GM12875 (cell line): ENCODE measurements around the gene CARD9.

Source experiments
- H3K4me3 ChIP-seq: one replicate; pipeline ENCODE4 v1.5.1; 2011; ENCODE audit warnings: low read depth, low read length, control low read depth
- TF ChIP-seq, protein P1 (sequence below): IDR thresholded peaks from 2 replicates; pipeline ENCODE4 v1.5.1; 2011; ENCODE audit warnings: low read depth, mild to moderate bottlenecking, control low read depth, inconsistent platforms, low read length, moderate library complexity, borderline replicate concordance; ENCODE audit not compliant: insufficient read depth

CARD9 gene

DNA sequence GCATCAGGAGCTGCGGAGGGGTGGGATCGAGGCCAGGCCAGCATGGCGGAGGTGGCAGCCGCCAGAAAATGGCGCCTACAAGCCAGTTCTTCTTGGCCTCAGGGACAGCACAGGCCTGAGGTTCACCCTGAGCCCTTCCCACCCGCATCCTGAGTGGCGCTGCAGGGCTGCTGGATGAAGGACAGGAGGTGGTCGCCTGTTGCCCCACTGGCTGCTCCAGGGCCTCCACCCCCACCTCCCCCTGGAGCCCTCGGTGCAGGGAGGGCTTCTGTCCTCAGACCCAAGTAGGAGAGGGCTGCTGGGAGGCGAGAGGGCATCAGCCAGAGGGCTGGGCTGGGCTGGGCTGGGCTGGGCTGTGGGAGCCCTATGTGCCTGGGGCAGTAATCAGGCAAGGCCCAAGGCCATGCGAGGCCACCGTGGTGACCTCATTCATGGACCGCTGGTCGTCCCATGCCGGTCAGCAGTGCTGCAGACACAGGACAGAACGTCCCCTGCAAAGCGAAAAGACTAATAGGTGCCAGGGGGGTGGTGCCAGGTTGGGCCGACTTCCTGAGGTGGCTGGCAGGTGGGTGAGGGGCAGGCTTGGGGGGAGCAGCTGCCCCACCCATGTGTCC, 32.3 kb downstream of the CARD9 start:
- H3K4me3 ChIP-seq: no peak overlapping the region
- TF ChIP-seq, protein P1, sequence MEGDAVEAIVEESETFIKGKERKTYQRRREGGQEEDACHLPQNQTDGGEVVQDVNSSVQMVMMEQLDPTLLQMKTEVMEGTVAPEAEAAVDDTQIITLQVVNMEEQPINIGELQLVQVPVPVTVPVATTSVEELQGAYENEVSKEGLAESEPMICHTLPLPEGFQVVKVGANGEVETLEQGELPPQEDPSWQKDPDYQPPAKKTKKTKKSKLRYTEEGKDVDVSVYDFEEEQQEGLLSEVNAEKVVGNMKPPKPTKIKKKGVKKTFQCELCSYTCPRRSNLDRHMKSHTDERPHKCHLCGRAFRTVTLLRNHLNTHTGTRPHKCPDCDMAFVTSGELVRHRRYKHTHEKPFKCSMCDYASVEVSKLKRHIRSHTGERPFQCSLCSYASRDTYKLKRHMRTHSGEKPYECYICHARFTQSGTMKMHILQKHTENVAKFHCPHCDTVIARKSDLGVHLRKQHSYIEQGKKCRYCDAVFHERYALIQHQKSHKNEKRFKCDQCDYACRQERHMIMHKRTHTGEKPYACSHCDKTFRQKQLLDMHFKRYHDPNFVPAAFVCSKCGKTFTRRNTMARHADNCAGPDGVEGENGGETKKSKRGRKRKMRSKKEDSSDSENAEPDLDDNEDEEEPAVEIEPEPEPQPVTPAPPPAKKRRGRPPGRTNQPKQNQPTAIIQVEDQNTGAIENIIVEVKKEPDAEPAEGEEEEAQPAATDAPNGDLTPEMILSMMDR: no peak

DNA sequence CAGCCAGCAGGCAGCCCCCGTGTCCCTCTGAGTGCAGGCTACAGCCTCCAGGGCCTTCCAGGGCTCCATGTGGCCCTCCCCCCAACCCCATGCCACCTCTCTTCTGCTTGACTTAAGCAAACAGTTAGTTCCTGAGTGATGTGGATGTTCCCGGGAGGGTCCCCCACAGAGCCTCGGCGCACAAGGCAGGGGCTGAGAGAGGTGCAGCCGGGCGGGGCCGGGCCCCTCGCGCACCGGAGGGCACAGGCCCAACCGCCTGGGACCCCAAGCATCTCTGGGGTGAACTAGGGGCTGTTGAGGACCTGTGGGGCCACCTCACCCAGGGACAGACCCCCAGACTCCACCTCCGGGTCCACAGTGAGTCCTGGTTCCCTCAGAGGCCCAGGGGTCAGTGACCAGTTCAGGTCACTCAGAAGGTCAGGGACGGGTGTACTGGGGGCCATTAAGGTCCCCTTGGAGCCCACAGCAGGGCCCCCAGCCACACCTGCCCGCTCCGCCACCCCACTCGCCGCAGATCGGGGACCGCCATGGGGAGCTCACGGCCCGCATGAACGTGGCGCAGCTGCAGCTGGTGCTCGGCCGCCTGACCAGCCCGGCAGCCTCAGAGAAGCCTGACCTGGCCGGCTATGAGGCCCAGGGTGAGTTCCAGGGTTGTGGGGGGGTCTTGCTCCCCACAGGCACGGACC, 33.0 kb downstream of the CARD9 start:
- TF ChIP-seq, protein P1: no peak

DNA sequence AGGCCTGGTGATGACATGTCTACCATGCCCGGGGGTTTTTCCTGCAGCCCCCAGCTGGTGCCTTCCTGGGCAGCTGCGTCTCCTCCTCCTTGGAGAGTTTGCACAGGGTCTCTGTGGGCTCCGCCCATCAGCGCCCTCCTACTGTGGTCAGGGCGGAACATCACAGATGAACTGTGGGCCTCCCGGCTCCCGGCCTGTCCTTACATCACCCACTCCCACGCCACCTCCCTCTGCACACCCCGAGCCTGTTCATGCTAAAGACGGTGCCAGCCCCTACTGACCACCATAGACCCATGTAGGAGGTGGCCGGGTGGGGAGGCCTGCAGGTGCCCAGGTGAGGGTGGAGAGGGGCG, 33.5 kb downstream of the CARD9 start:
- no peak overlapping the region for H3K4me3 ChIP-seq
- TF ChIP-seq, protein P1: no peak

More for the DNA sequence above, 33.0 kb downstream of the CARD9 start:
- H3K4me3 ChIP-seq: no peak overlapping the region

DNA sequence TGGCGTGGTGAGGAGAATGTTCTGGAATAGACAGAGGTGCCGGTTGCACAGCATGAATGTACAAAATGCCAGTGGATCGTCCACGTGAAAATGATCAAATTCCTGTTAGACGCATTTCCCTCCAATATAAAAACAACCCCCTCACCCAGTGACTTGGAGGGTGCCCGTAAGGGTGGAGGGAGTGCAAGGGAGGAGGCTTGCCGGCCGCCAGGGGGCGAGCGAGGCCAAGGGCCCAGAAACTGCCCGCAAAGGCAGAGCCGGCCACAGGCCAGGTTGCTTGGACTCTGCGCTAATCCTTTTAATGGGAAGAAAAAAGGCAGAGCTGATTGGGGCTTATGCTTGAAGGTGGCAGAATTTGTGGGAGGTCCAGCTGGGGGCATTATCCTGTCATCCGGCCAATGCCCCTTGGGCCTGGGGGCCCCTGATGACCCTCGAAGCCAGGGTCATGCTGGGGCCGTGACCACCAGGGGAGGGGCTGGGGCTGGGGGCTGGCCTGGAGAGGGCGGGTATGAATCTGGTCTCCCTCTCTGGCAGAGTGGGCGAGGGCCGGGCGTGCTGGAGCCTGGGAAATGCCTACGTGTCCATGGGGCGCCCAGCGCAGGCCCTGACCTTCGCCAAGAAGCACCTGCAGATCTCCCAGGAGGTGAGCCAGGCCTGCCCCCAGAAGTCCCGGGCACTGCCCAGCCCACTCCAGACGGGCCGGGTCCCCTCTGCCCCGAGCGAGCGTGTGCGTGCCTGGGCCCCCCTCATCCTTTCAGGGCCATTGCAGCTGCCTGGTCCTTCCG, 34.1 kb downstream of the CARD9 start:
- no peak overlapping the region for H3K4me3 ChIP-seq
- TF ChIP-seq, protein P1: peak; percentile 97

DNA sequence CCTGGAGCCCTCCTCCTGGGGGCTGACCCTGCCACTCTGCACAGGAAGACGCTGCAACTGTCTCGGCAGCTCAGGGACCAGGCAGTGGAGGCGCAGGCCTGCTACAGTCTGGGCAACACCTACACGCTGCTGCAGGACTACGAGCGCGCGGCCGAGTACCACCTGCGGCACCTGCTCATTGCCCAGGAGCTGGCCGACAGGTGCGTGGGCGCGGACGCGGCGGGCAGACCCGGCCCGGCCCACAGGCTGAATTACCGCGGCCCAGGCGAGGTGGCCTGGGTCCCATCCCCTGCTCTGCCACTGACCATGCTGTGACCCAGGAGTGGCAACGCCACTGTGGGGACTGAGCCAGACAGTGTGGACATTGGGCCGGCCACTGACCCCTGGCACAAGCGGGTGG, 35.0 kb downstream of the CARD9 start:
- H3K4me3 ChIP-seq: no peak overlapping the region
- TF ChIP-seq, protein P1: no peak

DNA sequence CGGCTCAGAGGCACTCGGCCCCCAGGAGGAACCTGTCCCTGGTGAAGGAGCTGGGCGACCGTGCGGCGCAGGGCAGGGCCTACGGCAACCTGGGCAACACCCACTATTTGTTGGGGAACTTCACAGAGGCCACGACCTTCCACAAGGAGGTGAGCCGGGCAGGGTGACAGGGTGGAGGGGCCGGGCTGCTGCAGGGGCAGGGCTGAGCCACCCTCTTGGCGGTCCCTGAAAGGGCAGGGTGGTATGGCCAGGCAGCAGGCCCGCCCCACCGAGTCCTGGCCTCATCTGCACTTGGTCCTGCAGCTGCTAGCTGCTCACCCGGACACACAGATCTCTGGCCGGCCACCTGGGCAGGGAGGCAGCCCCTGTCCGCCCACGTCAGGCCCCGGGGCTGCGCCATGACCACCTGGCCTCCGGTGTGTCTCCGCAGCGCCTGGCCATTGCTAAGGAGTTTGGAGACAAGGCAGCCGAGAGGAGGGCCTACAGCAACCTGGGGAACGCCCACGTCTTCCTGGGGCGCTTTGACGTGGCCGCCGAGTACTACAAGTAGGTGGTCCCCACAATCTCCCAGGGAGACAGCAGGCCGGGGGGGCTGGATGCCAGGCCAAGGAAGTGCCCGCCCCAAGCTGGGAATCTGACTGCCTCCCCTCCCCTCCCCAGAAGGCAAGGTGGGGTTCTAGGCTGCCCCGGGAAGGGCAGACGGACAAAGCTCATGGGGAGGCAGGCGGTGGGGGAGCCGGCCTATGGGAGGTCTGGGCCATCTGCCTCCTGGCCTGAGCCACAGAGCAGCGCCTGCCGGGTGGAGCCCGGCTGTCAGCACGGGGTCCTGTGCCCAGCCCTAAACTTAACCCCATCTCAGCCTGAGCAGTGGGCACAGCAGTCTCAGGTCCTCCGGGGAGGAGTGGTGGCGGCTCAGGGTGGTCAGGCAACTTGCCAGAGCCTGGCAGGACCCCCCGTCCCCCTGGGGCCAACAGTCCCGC, 35.8 kb downstream of the CARD9 start:
- TF ChIP-seq, protein P1: no peak

More for the DNA sequence above, 35.8 kb downstream of the CARD9 start:
- H3K4me3 ChIP-seq: no peak overlapping the region
